HepG2 (cell line): ENCODE results near the gene TBR1. TPM values are rescaled to one million over a fixed set of nuclear protein-coding genes. Genes with fewer than 3 reads are reported as not detected.

Experiments used
- ATAC-seq: fragments of 200-7000 bp; cut with Tn5 transposase; 3 replicates; pipeline ENCODE4 v1.9.1; 2020; ENCODE audit warnings: mild to moderate bottlenecking, moderate library complexity
- BruUV-seq: library from RNA; stranded (reverse); fragments of 400-500 nt; replicated peaks from 2 replicates; lab custom pipeline; 2021; lab: Mats Ljungman, UMichigan
- CTCF ChIA-PET: fragments of 300-600 bp; formaldehyde crosslinking; extraction: SDS; loops from one replicate; lab custom pipeline; 2021; ENCODE audit warnings: low total read pairs, inconsistent platforms, low intra/inter-chr PET ratio; lab: Yijun Ruan, JAX
- POLR2A ChIA-PET: fragments of 350-600 bp; sonication (Branson Sonifier 250); formaldehyde crosslinking; loops from one replicate; lab custom pipeline; 2020; ENCODE audit warnings: antibody characterized with exemption, inconsistent platforms; lab: Yijun Ruan, JAX
- DNase-seq: peaks from one replicate; pipeline ENCODE4 v3.0.0-alpha.2; 2015; ENCODE audit warnings: low spot score
- FAIRE-seq: peaks from 3 replicates; lab custom pipeline; 2011; peaks lifted over from hg19 to GRCh38; lab: Jason Lieb, UNC
- H2AFZ ChIP-seq: one replicate; pipeline ENCODE4 v1.6.1; 2011; ENCODE audit warnings: low read length, inconsistent platforms
- H3K27ac ChIP-seq: fragments of 300-600 bp; 3 replicates; pipeline ENCODE4 v1.8.0; 2011; ENCODE audit warnings: mixed run types, mild to moderate bottlenecking, mixed read lengths, low read length, inconsistent platforms; ENCODE audit not compliant: insufficient read depth; ENCODE audit errors: extremely low read length
- H3K27me3 ChIP-seq, 2 experiments: fragments of 200-600 bp in 1 of 2; 2 replicates in 1 of 2; 3 replicates in 1 of 2; pipeline versions ENCODE4 v1.6.0 to v1.8.0; 2011; ENCODE audit warnings: low read length in 2 of 2, mild to moderate bottlenecking in 2 of 2, moderate library complexity in 2 of 2, inconsistent platforms in 1 of 2; ENCODE audit not compliant: insufficient read depth in 2 of 2, control insufficient read depth in 1 of 2
- H3K36me3 ChIP-seq, 2 experiments: fragments of 200-600 bp in 1 of 2; replicated peaks in 1 of 2; 2 replicates in 1 of 2; 3 replicates in 1 of 2; pipeline versions ENCODE4 v1.5.1 to v1.8.0; 2011; ENCODE audit warnings: low read length in 2 of 2, inconsistent platforms in 1 of 2; ENCODE audit not compliant: insufficient read depth in 2 of 2, control insufficient read depth in 1 of 2
- H3K4me1 ChIP-seq: 2 replicates; pipeline ENCODE4 v1.5.1; 2012; ENCODE audit warnings: low read length, inconsistent platforms; ENCODE audit not compliant: insufficient read depth
- H3K4me2 ChIP-seq: 2 replicates; pipeline ENCODE4 v1.6.0; 2011; ENCODE audit warnings: low read depth, low read length, inconsistent platforms
- H3K4me3 ChIP-seq, 3 experiments: fragments of 200-600 bp in 1 of 3; sonication (generic), shearing (Covaris generic) in 1 of 3; replicated peaks in 1 of 3; 2 replicates each; pipeline ENCODE4 v1.5.1; 2011 to 2016; ENCODE audit warnings: low read length in 3 of 3, inconsistent platforms in 2 of 3, low read depth in 2 of 3, mild to moderate bottlenecking in 2 of 3, control low read depth in 1 of 3, mixed read lengths in 1 of 3; ENCODE audit not compliant: insufficient read depth in 1 of 3
- H3K79me2 ChIP-seq: one replicate; pipeline ENCODE4 v1.6.1; 2011; ENCODE audit warnings: low read length, inconsistent platforms; ENCODE audit not compliant: insufficient read depth
- H3K9ac ChIP-seq: 2 replicates; pipeline ENCODE4 v1.6.0; 2011; ENCODE audit warnings: mild to moderate bottlenecking, low read depth, low read length, inconsistent platforms; ENCODE audit not compliant: insufficient read depth
- H3K9me3 ChIP-seq: 2 replicates; pipeline ENCODE4 v1.5.1; 2012; ENCODE audit warnings: mild to moderate bottlenecking, low read length
- H4K20me1 ChIP-seq: 2 replicates; pipeline ENCODE4 v1.6.0; 2011; ENCODE audit warnings: inconsistent platforms, mild to moderate bottlenecking, low read length, moderate library complexity; ENCODE audit not compliant: insufficient read depth
- AGO2 ChIP-seq: fragments of 200-400 bp; formaldehyde crosslinking; optimal IDR thresholded peaks from 2 replicates; pipeline ENCODE3; 2017; ENCODE audit warnings: mild to moderate bottlenecking, low read depth, low read length, moderate library complexity
- BHLHE40 ChIP-seq: IDR thresholded peaks from 2 replicates; pipeline ENCODE4 v1.6.1; 2011; ENCODE audit warnings: low read length, improper control_type of control experiment
- CBFB ChIP-seq: sonication (generic); formaldehyde crosslinking; IDR thresholded peaks from 2 replicates; pipeline ENCODE4 v1.4.0; 2020; ENCODE audit warnings: missing genetic modification reagents
- EED ChIP-seq: sonication (generic); formaldehyde crosslinking; IDR thresholded peaks from 2 replicates; pipeline ENCODE4 v1.5.0; 2020; ENCODE audit warnings: mild to moderate bottlenecking, missing genetic modification reagents
- PBX3 ChIP-seq: sonication (generic); formaldehyde crosslinking; IDR thresholded peaks from 2 replicates; pipeline ENCODE4 v1.8.1; 2023; ENCODE audit warnings: missing genetic modification reagents, inconsistent platforms, borderline replicate concordance
- POLR2AphosphoS2 ChIP-seq: IDR thresholded peaks from 2 replicates; pipeline ENCODE4 v1.6.1; 2011; ENCODE audit warnings: low read depth, low read length, improper control_type of control experiment
- RAD21 ChIP-seq: fragments of 450-650 bp; formaldehyde crosslinking; IDR thresholded peaks from 2 replicates; pipeline ENCODE4 v1.5.0; 2020; ENCODE audit warnings: mild to moderate bottlenecking
- RARG ChIP-seq: sonication (generic); formaldehyde crosslinking; IDR thresholded peaks from 2 replicates; pipeline ENCODE4 v1.4.0; 2020; ENCODE audit warnings: low read depth, mild to moderate bottlenecking, missing genetic modification reagents
- RFXANK ChIP-seq: IDR thresholded peaks from 2 replicates; pipeline ENCODE4 v1.6.1; 2016
- RXRB ChIP-seq: IDR thresholded peaks from 2 replicates; pipeline ENCODE4 v1.6.1; 2016; ENCODE audit warnings: borderline replicate concordance, missing genetic modification reagents, missing compliant biosample characterization
- TARDBP ChIP-seq: sonication (generic); formaldehyde crosslinking; IDR thresholded peaks from 2 replicates; pipeline ENCODE4 v1.8.0; 2022; ENCODE audit warnings: mild to moderate bottlenecking, missing genetic modification reagents
- ZNF121 ChIP-seq: sonication (generic); formaldehyde crosslinking; IDR thresholded peaks from 2 replicates; pipeline ENCODE4 v1.5.0; 2020; ENCODE audit warnings: mild to moderate bottlenecking, missing genetic modification reagents
- ZNF260 ChIP-seq: sonication (generic); formaldehyde crosslinking; IDR thresholded peaks from 2 replicates; pipeline ENCODE4 v1.4.0; 2020; ENCODE audit warnings: missing genetic modification reagents, low read depth, mild to moderate bottlenecking, borderline replicate concordance
- ZNF546 ChIP-seq: sonication (generic); formaldehyde crosslinking; conservative IDR thresholded peaks from 2 replicates; pipeline ENCODE4 v1.8.1; 2023; ENCODE audit warnings: mild to moderate bottlenecking, missing genetic modification reagents
- ZUFSP ChIP-seq: sonication (generic); formaldehyde crosslinking; IDR thresholded peaks from 2 replicates; pipeline ENCODE4 v1.9.0; 2021; ENCODE audit warnings: missing genetic modification reagents, mild to moderate bottlenecking, borderline replicate concordance
- WGBS: methylation state at CpG from one replicate; pipeline ENCODE4 v1.1.6; 2017; ENCODE audit warnings: low lambda C conversion rate; 5-methylcytosine and 5-hydroxymethylcytosine counted together
- in situ Hi-C: cut with HindIII; loops from 2 replicates; pipeline ENCODE4 v1.10.0; 2017; ENCODE audit warnings: low pct_unique_long_range_greater_than_20kb; ENCODE audit not compliant: extremely low pct_ligation_motif_present
- intact Hi-C: fragments of 100-400 bp; cut with micrococcal nuclease; formaldehyde crosslinking; loops from one replicate; pipeline ENCODE4 v1.10.0; 2022; ENCODE audit not compliant: unreplicated experiment
- polyA plus RNA-seq, 8 experiments: library from polyadenylated mRNA; depleted of rRNA in 3 of 8; stranded (reverse) in 7 of 8; unstranded in 1 of 8; fragments of >200 nt; fragmentation: Illumina TruSeq in 4 of 8; extraction: Trizol in 4 of 8; gene quantifications; 2 replicates each; pipeline versions ENCODE4 v1.2.1 to v1.2.3, GENCODE V29; 2011 to 2016; ENCODE audit warnings: low read depth in 4 of 8, missing spikeins in 1 of 8, mixed read lengths in 1 of 8; ENCODE audit not compliant: insufficient read depth in 1 of 8
- total RNA-seq, 5 experiments: library from RNA; depleted of rRNA; stranded (reverse); fragments of >200 nt; fragmentation: Illumina TruSeq; extraction: Trizol; gene quantifications; 2 replicates each; pipeline ENCODE4 v1.2.3, GENCODE V29; 2016; ENCODE audit warnings: low read depth in 1 of 5
- TF ChIP-seq, protein P1 (sequence below): sonication (generic); formaldehyde crosslinking; IDR thresholded peaks from 2 replicates; pipeline ENCODE4 v1.5.0; 2020; ENCODE audit warnings: missing genetic modification reagents
- TF ChIP-seq, protein P2 (sequence below): sonication (generic); formaldehyde crosslinking; IDR thresholded peaks from 2 replicates; pipeline ENCODE4 v1.8.1; 2023; ENCODE audit warnings: missing genetic modification reagents, mild to moderate bottlenecking, borderline replicate concordance

The TBR1 gene
- total and polyA plus RNA-seq, 2 of the 13 experiments (the other 11 are each of a cell fraction or from before 2014, with no cell fraction given), result not detected

DNA sequence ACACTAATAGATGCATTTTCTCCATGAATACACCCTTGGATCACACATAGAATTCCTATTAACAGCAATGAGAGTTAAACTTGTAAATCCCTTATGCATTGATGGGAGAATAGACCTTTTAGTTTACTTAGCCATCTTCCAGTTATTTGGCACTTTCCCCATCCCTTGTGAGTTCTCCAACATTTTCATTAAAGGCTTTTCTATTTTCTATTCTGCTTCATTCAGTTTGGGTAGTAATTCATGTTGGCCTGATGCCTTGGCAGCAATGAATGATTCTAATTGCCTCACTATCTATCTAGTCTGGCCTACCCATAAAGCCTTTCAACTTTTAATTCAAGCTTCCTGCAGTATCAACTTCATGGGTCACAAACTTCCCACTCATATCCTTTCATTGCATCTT is 32.3 kb downstream of the TBR1 start:
- BruUV-seq, result no TSS peak
- H3K27ac ChIP-seq, result no peak overlapping the region
- no peak overlapping the region for H3K4me2 ChIP-seq
- ChIA-PET POLR2A (no interaction called here), CTCF (no interaction called here)
- no peaks in the 10 kb centered on the region for H3K9me3 ChIP-seq
- H3K9ac ChIP-seq, result no peak overlapping the region
- FAIRE-seq (no peak), ATAC-seq (no peak), DNase-seq (no peak)
- no peaks in the 10 kb centered on the region for H3K36me3 ChIP-seq
- H4K20me1 ChIP-seq, result no peaks in the 10 kb centered on the region
- in situ Hi-C loops, result no loop called here
- no peak overlapping the region for H3K4me3 ChIP-seq
- intact Hi-C loops, result no loop called here
- no peaks in the 10 kb centered on the region for H3K4me1 ChIP-seq
- H3K27me3 ChIP-seq, result no peaks in the 10 kb centered on the region; a peak in 1 of 5 replicates
- no peak for TF ChIP-seq TARDBP (CRISPR knock-in tag)
- no peak overlapping the region for H2AFZ ChIP-seq
- H3K79me2 ChIP-seq, result no peaks in the 10 kb centered on the region

- DNase-seq (no peak), ATAC-seq (no peak), FAIRE-seq (no peak)
- WGBS, result 19% methylated on average over 2 of the region's 2 CpGs
- no peak overlapping the region for H3K4me3 ChIP-seq
- no peaks in the 10 kb centered on the region for H3K4me1 ChIP-seq
- H3K36me3 ChIP-seq, result no peaks in the 10 kb centered on the region
- ChIA-PET POLR2A (no interaction called here), CTCF (no interaction called here)
- H3K27me3 ChIP-seq, result no peaks in the 10 kb centered on the region
- H4K20me1 ChIP-seq, result no peaks in the 10 kb centered on the region
- H2AFZ ChIP-seq, result no peak overlapping the region
- intact Hi-C loops (no loop called here), in situ Hi-C loops (no loop called here)
- no peak overlapping the region for H3K9ac ChIP-seq
- H3K4me2 ChIP-seq, result no peak overlapping the region
- no peak overlapping the region for H3K27ac ChIP-seq
- BruUV-seq, result no TSS peak
- no peaks in the 10 kb centered on the region for H3K79me2 ChIP-seq
- peaks cover 8% of the 10 kb centered on the region; the same call in 1 of the 2 replicates for H3K9me3 ChIP-seq
- TF ChIP-seq PBX3 (CRISPR knock-in tag), result no peak
- TF ChIP-seq RXRB (CRISPR knock-in tag), result no peak
- TF ChIP-seq ZNF121 (CRISPR knock-in tag), result no peak
- TF ChIP-seq EED (CRISPR knock-in tag), result no peak
- no peak for TF ChIP-seq AGO2
- no peak for TF ChIP-seq BHLHE40
- no peak for TF ChIP-seq ZNF260 (CRISPR knock-in tag)
- TF ChIP-seq RFXANK (CRISPR knock-in tag), result no peak
- TF ChIP-seq CBFB (CRISPR knock-in tag), result no peak
- TF ChIP-seq RARG (CRISPR knock-in tag), result no peak
- TF ChIP-seq ZUFSP (CRISPR knock-in tag), result no peak
- TF ChIP-seq ZNF546 (CRISPR knock-in tag), result no peak
- no peak for TF ChIP-seq POLR2AphosphoS2
- TF ChIP-seq, protein P1, sequence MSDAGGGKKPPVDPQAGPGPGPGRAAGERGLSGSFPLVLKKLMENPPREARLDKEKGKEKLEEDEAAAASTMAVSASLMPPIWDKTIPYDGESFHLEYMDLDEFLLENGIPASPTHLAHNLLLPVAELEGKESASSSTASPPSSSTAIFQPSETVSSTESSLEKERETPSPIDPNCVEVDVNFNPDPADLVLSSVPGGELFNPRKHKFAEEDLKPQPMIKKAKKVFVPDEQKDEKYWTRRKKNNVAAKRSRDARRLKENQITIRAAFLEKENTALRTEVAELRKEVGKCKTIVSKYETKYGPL, result no peak
- TF ChIP-seq, protein P2, sequence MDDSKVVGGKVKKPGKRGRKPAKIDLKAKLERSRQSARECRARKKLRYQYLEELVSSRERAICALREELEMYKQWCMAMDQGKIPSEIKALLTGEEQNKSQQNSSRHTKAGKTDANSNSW (CRISPR knock-in tag), result no peak
- TF ChIP-seq RAD21 (CRISPR knock-in tag), result no peak
These were observed 55.5 kb downstream of the TBR1 start for GRCh38 chr2:161471631-161472030.
